ENCODE data around the gene MRPL40. TPM values are rescaled to one million over a fixed set of nuclear protein-coding genes. Genes with fewer than 3 reads are reported as not detected.

Gene MRPL40
- total and polyA plus RNA-seq, 10 of the 15 experiments (the other 5 are each of a cell fraction or from before 2014, with no cell fraction given) = 41.2 to 207 (median 69.1) TPM

- RAD21 ChIA-PET (ENCODE audit: unreplicated experiment) = no interaction called here
- in situ Hi-C loops (cut with MboI) = no loop called here
- FAIRE-seq = no peak
- Histone ChIP-seq H3K9me3 (replicated peaks; ENCODE audit: control insufficient read depth, insufficient read depth, low read length) (no peaks in the 10 kb centered on the region), H3K79me2 (ENCODE audit: control insufficient read depth, insufficient read depth, low read length) (no peaks in the 10 kb centered on the region), H3K4me3 (no peak overlapping the region), H3K36me3 (ENCODE audit: control insufficient read depth in 2 of 2, insufficient read depth in 2 of 2, low read length in 1 of 2) (peaks cover 31 to 40% of the 10 kb centered on the region in 2 experiments; a peak in 3 of 4 replicates), H3K4me2 (ENCODE audit: control insufficient read depth, insufficient read depth) (no peak overlapping the region), H2AFZ (ENCODE audit: control insufficient read depth, low read depth, low read length) (no peak overlapping the region), H3K4me1 (ENCODE audit: control insufficient read depth, insufficient read depth, low read length) (no peaks in the 10 kb centered on the region), H4K20me1 (ENCODE audit: control insufficient read depth, insufficient read depth) (no peaks in the 10 kb centered on the region), H3K27ac (ENCODE audit: control insufficient read depth, insufficient read depth) (no peak overlapping the region), H3K9ac (ENCODE audit: control insufficient read depth, insufficient read depth, low read length) (no peak overlapping the region), H3K27me3 (replicated peaks in 1 of 2; ENCODE audit: control insufficient read depth in 2 of 2, insufficient read depth in 2 of 2, low read length in 1 of 2) (no peaks in the 10 kb centered on the region)
- no TSS peak for BruUV-seq (replicated peaks)
- intact Hi-C loops (cut with micrococcal nuclease; ENCODE audit: unreplicated experiment) = no loop called here
- no peak for ATAC-seq
- no peak for DNase-seq (ENCODE audit: low read depth, low spot score)
- POLR2A ChIA-PET = no interaction called here
- SMC1A ChIA-PET (ENCODE audit: uncharacterized antibody, unreplicated experiment) = interaction anchor here (0.6 kb wide), 1 partner anchor 612 kb away, joined by 3 read pairs; no protein-coding TSS in a partner anchor
- CTCF ChIA-PET = no interaction called here
- WGBS (ENCODE audit: insufficient coverage, insufficient replicate concordance, low lambda C conversion rate, missing lambda C conversion rate) = 78% methylated on average over 4 of the region's 4 CpGs
- TF ChIP-seq ASH2L (IDR thresholded peaks at IDR 0.05; ENCODE audit: borderline replicate concordance, low read depth) (no peak), CREM (IDR thresholded peaks at IDR 0.05; ENCODE audit: low read depth) (no peak), E4F1 (IDR thresholded peaks at IDR 0.05; ENCODE audit: borderline replicate concordance, partially characterized antibody) (no peak), MYB (IDR thresholded peaks at IDR 0.05; ENCODE audit: borderline replicate concordance, low read depth, low read length) (no peak), YBX1 (IDR thresholded peaks at IDR 0.05) (no peak), EZH2 (IDR thresholded peaks at IDR 0.05; ENCODE audit: borderline replicate concordance, control insufficient read depth, low read depth, low read length) (no peak), ZNF592 (IDR thresholded peaks at IDR 0.05) (no peak), TCF12 (IDR thresholded peaks at IDR 0.05; ENCODE audit: low read depth, low read length) (no peak), ATF3 (IDR thresholded peaks at IDR 0.05; ENCODE audit: borderline replicate concordance, extremely low read depth, low read depth, low read length) (no peak), ZBTB33 (IDR thresholded peaks at IDR 0.05) (no peak)
These were observed 23.4 kb downstream of the MRPL40 start for GRCh38 chr22:19455585-19456370.
